ENCODE results near the gene TRIM71. TPM values are rescaled to one million over a fixed set of nuclear protein-coding genes. Genes with fewer than 3 reads are reported as not detected.
"Not testable (repeated sequence)": the region's sequence is repeated elsewhere in the genome, so short reads cannot be mapped to it uniquely, and the experiment has no call there.

The TRIM71 gene
- total and polyA plus RNA-seq, 2 donors (not counting 1 experiment from before 2014, with no cell fraction given), result not detected

GRCh38 chr3:32823641-32824184, 5.9 kb downstream of the TRIM71 start:
- peaks cover 35% of the 10 kb centered on the region for H3K27me3 Mint-ChIP-seq
- H3K4me1 ChIP-seq (ENCODE audit: control insufficient read depth in 2 of 2, insufficient read depth in 2 of 2, low read length in 2 of 2); H3K36me3 ChIP-seq (replicated peaks in 1 of 2; ENCODE audit: control extremely low read depth in 1 of 2, control insufficient read depth in 1 of 2, extremely low read depth in 1 of 2, insufficient read depth in 2 of 2, low read length in 1 of 2); H3K79me2 ChIP-seq (ENCODE audit: control insufficient read depth, insufficient read depth, low read length); H3K9ac ChIP-seq (ENCODE audit: low read length); DNase-seq; H2AFZ ChIP-seq (ENCODE audit: insufficient read depth, low read depth, low read length, poor library complexity, severe bottlenecking); H3K4me2 ChIP-seq (replicated peaks; ENCODE audit: low read depth, low read length, poor library complexity, severe bottlenecking); H3K4me1 Mint-ChIP-seq; H3K4me3 ChIP-seq (ENCODE audit: control extremely low read depth in 1 of 5, extremely low read depth in 1 of 5, insufficient read depth in 1 of 5, low read depth in 2 of 5, low read length in 4 of 5); intact Hi-C loops (cut with micrococcal nuclease); H3K9me3 Mint-ChIP-seq (ENCODE audit: insufficient read depth); H3K27ac ChIP-seq (ENCODE audit: low read length in 2 of 2); POLR2A ChIA-PET; H3K4me3 Mint-ChIP-seq; ATAC-seq (ENCODE audit: low read depth); CTCF ChIA-PET; H3K9me3 ChIP-seq (ENCODE audit: control extremely low read depth in 1 of 3, control insufficient read depth in 2 of 3, insufficient read depth in 1 of 3, low read length in 2 of 3); H3K27ac Mint-ChIP-seq; H4K20me1 ChIP-seq (ENCODE audit: control insufficient read depth, insufficient read depth, low read length, poor library complexity, severe bottlenecking): not testable (repeated sequence)
- peaks cover 0 to 16% (median 8%) of the 10 kb centered on the region in 4 experiments for H3K27me3 ChIP-seq (replicated peaks in 1 of 4; ENCODE audit: control extremely low read depth in 1 of 4, control insufficient read depth in 3 of 4, insufficient read depth in 4 of 4, low read length in 3 of 4)
- over 99% methylated on average over 18 of the region's 21 CpGs for WGBS (ENCODE audit: insufficient coverage)

- WGBS (ENCODE audit: insufficient coverage), result 95% methylated on average over 7 of the region's 12 CpGs
- ATAC-seq (ENCODE audit: low read depth), result no peak
- no peak for DNase-seq
- ChIA-PET CTCF (no interaction called here), POLR2A (no interaction called here)
- no peaks in the 10 kb centered on the region for H3K36me3 ChIP-seq (replicated peaks in 1 of 2; ENCODE audit: control extremely low read depth in 1 of 2, control insufficient read depth in 1 of 2, extremely low read depth in 1 of 2, insufficient read depth in 2 of 2, low read length in 1 of 2)
- H3K9me3 Mint-ChIP-seq (ENCODE audit: insufficient read depth), result no peaks in the 10 kb centered on the region
- H3K27me3 ChIP-seq (replicated peaks in 1 of 4; ENCODE audit: control extremely low read depth in 1 of 4, control insufficient read depth in 3 of 4, insufficient read depth in 4 of 4, low read length in 3 of 4), result peaks cover 0 to 6% (median 3%) of the 10 kb centered on the region in 4 experiments
- no peaks in the 10 kb centered on the region for H4K20me1 ChIP-seq (ENCODE audit: control insufficient read depth, insufficient read depth, low read length, poor library complexity, severe bottlenecking)
- H2AFZ ChIP-seq (ENCODE audit: insufficient read depth, low read depth, low read length, poor library complexity, severe bottlenecking), result no peak overlapping the region
- no peak overlapping the region for H3K27ac ChIP-seq (ENCODE audit: low read length in 2 of 2)
- H3K4me2 ChIP-seq (replicated peaks; ENCODE audit: low read depth, low read length, poor library complexity, severe bottlenecking), result no peak overlapping the region
- TF ChIP-seq CTCF (IDR thresholded peaks at IDR 0.05) (no peak), EZH2 (IDR thresholded peaks at IDR 0.05; ENCODE audit: borderline replicate concordance, insufficient read depth, low read depth, low read length, poor library complexity, severe bottlenecking) (no peak)
- H3K9me3 ChIP-seq (ENCODE audit: control extremely low read depth in 1 of 3, control insufficient read depth in 2 of 3, insufficient read depth in 1 of 3, low read length in 2 of 3), result no peaks in the 10 kb centered on the region
- no peaks in the 10 kb centered on the region for H3K4me1 ChIP-seq (ENCODE audit: control insufficient read depth in 2 of 2, insufficient read depth in 2 of 2, low read length in 2 of 2)
- H3K9ac ChIP-seq (ENCODE audit: low read length), result no peak overlapping the region
- H3K27me3 Mint-ChIP-seq, result peaks cover 25% of the 10 kb centered on the region
- no peak overlapping the region for H3K4me3 ChIP-seq (ENCODE audit: control extremely low read depth in 1 of 5, extremely low read depth in 1 of 5, insufficient read depth in 1 of 5, low read depth in 2 of 5, low read length in 4 of 5)
- no peaks in the 10 kb centered on the region for H3K4me1 Mint-ChIP-seq
- no peaks in the 10 kb centered on the region for H3K79me2 ChIP-seq (ENCODE audit: control insufficient read depth, insufficient read depth, low read length)
- no peak overlapping the region for H3K27ac Mint-ChIP-seq
- no peak overlapping the region for H3K4me3 Mint-ChIP-seq
- intact Hi-C loops (cut with micrococcal nuclease), result no loop called here
These were observed 8.0 kb downstream of the TRIM71 start for GRCh38 chr3:32825601-32826375.
